Stimulated activated CD4-positive, alpha-beta T cell treated with anti-CD3 and anti-CD28 coated beads, Interleukin-12 subunit alpha, Interleukin-12 subunit beta, amount 100 ng/mL, for 24 hours (primary cell): ENCODE measurements around the gene ITK.

Experiments used
- DNase-seq, 2 experiments: peaks; one replicate each; pipeline ENCODE4 v3.0.0-alpha.2; 2020; ENCODE audit warnings: low read depth in 2 of 2

ITK gene

DNA sequence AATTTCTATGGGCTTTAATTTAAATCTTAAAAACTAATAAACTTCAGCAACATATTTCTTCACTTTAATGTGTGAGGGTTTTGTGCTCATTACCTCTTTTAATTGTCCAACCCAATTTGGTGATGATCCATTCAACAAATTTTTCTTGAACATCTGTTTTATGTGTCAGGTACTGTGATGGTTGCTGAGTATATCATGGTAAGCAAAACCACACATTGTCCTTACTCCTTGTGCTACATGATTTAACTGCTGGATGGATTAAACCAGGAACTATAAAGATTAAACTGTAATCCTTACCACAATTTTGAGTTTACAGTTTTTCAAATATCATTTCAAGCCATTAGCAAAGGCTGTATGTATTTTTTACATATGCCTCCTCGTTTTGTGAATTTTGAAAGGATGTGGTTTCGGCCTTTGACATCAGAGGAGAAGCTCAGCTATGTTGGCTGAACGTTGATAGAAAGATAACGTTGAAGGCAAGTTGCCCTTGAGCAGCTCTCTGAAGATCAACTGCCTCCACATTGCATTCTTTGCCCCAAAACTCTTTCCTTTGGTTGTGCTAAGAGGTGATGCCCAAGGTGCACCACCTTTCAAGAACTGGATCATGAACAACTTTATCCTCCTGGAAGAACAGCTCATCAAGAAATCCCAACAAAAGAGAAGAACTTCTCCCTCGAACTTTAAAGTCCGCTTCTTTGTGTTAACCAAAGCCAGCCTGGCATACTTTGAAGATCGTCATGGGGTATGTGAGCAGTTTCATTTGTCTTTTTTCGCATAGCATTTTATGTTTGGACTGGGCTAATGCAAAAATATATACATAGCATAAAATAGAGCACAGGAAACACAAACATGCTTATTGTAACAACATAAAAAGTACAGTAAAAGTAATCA, at the start of gene ITK:
Gene ITK, plus strand, starts transcription at position 467 of the 891 bp plus-strand sequence. Its CDS starts 138 bp downstream, at position 605.
- DNase-seq, result no peak

DNA sequence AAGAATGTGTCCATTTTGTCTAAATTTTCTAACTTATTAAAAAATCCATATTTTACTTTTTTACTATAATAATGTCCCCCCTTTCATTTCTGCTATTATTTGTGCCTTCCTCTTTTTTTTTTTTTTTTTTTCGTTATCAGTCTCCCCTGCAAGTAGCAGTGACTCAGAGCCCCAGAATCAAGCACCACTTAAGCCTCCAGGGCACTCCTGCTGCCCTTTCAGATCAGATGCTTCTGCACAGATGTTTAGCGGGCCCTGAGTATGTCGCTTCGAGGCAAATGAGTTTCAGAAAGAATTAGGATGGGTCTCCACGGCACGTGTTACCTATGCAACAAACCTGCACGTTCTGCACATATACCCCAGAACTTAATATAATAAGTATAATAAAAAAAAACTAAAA, 49.7 kb upstream of the ITK start:
- no peak for DNase-seq

DNA sequence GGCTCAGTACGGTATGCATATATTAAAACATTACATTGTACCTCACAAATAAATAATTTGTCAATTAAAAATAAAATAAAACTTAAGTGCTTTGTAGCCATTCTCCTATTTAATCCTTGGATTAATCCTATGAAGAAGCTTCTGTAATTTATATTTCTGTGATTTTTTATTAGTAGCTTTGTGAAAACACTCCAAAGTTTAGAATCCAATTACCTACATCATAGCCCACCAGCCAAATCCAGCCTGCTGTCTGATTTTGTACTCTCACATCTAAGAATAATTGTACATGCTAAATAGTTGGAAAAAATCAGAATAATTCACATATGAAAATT, 48.4 kb upstream of the ITK start:
- DNase-seq, result no peak

DNA sequence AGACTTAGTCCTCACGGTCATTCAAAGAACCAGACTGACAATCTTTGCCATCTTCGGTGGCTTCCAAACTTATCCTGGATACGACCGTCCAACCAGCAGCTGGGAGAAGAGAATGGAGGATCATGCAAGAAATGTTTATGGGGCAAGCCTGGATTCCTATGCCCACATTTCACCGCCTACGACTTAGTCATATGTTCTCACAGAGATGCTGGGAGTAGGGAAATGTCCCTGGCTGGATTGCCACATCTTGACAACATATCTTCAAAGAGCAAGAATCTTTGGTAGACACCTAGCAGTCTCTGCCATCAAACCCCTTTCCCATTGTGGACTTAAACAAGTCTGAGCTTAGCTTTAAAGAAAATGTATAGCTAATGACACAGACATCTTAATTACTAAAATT, 42.9 kb upstream of the ITK start:
- no peak for DNase-seq

DNA sequence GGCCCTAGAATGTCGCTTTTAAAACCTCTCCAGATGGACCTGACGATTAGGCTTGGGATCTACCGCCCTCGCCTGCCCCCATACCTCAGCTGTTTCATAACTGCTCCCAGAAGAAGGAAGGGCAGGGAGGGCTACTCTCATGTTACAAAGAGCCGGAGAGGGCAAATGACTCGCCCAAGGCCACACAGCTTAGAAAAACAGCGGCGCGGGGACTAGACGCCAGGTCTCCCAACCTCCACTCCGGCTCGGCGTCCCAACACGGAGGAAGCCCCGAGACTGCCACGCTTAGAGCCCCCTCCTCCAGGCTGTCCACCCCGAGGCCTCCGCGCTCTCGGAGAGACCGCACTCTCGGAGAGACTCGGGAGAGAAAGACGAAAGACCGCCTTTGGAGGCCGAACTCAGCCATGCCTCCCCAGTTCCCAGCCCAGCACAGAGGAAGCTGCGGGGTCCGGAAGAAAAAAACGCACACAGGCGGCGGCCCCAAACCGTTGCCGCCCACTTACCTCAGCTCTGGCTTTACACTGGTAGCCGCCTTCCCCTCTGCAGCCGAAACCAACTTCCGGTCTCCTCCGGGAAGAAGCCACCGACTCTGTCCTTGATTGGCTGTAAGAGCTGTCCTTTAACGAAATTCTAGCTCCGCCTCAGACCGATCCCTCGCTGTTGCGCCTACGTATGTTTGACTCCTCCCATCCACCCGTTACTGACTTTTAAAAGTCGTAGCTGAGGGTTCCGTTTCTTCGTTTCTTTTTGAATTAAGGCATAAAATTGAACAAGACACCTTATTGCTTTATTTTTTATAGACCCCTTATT, 38.1 kb upstream of the ITK start, which contains the start of gene MED7:
Gene MED7, minus strand, starts transcription at position 549 of the 810 bp plus-strand sequence. CDS start 3,434 bp downstream, outside the sequence.
- DNase-seq, result peak; percentile 81 to 86

DNA sequence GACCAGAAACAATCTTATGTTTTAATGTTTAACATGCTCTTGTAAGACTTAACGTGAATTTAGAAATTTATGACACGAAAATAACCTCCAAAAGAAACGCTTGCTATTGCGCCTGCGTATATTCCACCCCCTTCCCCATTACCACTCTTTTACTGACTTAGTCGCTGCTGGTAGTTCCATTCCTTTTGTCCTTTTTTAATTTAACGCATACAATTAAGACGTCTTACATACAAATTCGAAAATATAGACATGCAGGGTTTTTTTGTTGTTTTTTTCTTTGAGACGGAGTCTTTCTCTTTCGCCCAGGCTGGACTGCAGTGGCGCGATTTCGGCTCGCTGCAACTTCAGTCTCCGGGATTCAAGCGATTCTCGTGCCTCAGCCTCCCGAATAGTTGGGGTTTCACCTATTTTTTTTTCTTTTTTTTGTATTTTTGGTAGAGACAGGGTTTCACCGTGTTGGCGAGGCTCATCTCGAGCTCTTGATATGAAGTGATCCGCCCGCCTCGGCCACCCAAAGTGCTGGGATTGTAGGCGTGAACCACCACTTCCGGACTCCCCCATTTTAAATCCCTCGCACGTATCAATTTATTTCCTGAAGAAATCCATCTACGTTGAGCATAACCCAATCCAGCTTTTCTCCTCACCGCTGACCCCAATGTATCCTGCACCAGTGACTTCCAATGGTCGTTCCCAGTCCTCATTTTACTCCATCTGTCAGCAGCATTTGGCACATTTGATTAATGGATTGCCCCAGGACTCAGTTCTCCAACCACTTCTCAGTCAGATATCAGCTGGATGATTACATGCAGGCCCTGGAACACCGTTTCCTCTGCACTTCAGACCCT, 37.3 kb upstream of the ITK start:
- DNase-seq, result peak in 1 of 2 experiments; percentile 54

DNA sequence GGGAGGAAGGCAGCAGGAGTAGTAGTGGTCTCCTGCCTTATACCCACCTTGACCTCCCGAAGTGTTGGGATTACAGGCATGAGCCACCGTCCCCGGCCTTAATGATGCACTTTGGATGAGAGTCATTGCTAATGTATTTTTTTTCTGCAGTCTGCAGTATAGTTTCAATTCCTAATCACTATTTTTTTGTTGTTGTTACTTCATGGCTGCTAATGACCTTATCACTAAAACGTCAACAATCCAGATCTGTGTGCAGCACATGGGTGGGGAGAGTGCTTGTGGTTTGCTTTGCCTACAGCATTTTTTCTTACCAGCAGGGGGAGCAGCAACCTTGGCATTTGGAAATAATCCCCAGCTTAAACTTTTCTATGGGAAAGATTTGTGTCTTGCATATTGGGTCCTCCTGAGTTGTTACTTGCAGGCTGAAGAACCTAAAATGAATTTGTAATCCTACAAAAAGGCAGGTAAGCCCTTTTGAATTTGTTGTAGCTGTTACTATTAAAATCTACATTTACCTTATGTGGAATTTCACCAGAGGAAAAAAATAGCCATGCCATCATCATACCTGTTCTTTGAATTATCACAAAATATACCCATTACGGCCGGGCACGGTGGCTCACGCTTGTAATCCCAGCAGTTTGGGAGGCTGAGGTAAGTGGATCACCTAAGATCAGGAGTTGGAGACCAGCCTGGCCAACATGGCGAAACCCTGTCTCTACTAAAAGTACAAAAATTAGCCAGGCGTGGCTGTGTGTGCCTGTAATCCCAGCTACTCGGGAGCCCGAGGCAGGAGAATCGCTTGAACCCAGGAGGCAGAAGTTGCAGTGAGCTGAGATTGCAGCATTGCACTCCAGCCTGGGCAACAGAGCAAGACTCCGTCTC, 31.7 kb upstream of the ITK start:
- DNase-seq, result peak; percentile 65 to 80

DNA sequence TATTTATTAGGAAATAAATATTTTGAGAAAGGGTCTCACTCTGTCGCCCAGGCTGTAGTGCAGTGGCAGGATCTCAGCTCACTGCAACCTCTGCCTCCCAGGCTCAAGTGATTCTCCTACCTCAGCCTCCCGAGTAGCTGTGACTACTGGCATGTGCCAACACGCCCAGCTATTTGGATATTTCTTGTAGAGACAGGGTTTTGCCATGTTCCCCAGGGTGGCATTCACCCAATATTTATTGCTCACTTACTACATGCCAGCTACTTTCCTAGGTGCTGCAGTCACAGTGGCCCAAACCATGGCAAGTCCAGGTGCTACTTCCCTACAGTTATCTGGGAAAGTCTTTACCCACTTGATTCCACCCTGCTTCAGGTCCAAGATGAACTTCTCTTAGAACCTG, 29.6 kb upstream of the ITK start:
- no peak for DNase-seq

DNA sequence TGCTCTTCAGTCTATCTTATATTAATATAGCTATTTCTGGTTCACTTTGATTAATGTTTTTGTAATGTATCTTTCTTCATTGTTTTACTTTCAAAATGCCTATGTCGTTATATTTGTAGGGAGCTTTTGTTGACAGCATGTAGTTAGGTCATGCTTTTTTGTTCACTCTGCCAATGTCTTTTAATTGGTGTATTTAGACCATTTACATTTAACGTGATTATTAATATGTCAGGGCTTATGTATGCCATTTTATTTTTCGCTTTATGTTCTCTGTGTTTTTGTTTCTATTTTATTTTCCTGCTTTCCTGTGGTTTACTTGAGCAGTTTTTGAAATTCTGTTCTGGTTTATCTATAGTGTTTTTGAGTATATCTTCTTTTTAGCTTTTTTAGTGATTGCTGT, 25.3 kb upstream of the ITK start:
- DNase-seq, result no peak

DNA sequence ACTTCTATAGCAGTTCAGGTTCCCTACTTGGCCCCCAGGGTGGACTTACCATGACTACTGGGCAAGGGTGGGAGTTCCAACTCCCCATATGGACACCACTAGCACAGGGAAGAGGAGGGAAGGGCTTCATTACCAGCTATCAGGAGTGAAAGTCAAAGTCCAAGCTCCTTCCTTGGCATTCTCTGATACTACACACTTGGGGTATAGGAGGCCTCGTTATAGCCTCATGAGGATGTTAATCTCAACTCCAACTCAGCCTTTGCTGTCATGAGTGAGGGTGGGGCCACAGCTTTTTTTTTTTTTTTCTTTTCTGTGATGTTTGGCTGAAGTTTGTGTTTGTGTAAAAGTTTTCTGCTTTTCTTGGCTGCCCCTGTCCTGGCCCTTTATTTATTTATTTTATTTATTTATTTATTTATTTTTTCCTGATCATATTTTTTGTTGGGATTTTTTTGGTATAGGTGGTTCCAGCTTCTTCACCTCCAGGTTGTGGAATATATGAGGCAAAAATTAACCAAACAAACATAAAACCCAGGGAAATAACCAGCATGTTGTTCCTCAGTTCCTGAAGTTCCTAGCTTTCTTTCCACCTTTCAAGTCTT, 23.2 kb upstream of the ITK start:
- DNase-seq, result no peak

DNA sequence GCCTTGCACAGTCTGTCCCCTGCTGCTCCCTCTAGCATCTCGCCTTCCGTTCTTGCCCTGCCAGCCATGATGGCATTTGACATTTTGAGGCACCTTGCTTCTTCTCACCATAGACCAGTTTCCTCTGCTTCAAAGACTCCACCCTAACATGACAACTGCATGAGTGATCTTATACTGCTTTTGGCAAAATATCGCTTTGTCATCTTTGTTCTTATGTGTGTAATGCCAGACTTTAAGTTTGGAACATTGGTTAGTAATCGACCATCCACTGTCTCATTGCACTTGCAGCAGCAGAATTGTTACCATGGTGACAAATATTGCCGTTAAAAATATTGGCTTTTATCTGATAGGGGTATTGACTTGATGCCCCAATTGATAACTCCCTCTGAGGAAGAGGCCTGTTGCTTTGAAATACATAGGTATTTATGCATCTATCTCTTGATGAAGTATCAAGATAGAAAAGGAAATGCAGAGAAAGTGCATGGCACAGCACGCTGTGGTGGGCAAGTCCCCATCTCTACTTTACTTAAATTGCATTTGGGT, 21.4 kb upstream of the ITK start:
- DNase-seq, result no peak

DNA sequence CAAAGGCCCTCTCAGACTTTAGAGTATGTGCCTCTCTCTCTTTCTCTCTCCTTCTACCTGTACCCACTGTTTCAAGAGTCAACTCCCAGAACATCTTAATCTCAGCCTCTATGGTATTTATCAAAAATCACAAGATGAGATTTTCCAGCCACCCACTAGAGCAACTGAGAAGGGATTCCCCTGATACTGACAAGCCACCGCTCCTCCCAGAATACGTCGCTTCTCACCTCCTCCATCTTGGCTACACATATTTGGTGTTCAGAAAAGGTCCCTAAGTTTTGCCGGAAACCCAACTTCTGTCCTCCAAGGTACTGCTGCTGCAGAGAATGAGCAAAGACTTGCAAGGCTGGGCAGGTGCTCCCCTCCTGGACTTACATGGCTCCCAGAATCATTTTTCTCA, 20.6 kb upstream of the ITK start:
- no peak for DNase-seq

DNA sequence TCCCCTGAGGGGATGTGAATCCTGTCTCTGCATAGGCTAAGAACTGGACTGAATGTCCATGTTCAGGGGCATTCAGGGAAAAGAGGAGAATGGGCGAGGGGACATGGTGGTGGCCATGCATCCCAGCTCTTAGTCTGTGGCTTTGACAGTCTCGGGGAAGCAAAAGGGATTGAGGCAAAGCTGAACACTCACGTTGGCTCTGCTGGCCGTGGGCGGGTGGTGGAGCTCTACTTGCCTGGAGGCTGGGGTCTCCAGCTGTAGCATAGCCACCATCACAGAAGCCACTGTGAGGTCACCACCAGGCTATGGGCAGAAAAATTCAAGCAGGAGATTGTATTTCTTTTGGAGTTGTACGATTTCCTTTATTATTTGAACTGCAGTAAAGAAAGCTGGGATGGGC, 18.6 kb upstream of the ITK start:
- DNase-seq, result no peak

DNA sequence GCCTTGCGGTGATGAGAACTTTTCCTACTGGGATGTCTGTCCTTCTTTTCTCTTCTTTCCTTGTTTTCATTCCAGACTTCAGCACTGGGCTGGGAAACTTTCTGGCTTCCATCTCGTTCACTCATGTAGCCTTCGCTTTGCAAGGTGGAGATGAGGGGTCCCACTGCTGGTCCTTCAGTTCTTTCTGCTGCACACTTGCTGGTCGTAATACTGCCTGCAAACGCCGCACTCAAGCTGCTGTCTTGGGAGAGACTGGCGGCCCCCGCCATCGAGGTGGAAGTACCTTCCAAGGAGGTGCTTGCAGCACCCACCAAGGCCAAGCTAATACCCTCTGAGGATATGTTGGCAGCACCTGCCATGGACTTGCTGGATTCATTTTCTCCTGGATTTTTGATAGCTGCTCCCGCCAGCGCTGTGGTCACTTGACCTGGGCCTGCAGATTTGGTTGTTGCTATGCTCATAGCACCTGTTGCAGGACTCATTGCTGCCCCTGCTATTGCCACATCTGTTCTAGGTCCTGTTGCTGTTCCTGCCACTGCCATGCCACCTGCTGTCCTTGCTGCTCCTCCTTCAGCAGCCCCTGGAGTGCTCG, 17.6 kb upstream of the ITK start:
- DNase-seq, result no peak

DNA sequence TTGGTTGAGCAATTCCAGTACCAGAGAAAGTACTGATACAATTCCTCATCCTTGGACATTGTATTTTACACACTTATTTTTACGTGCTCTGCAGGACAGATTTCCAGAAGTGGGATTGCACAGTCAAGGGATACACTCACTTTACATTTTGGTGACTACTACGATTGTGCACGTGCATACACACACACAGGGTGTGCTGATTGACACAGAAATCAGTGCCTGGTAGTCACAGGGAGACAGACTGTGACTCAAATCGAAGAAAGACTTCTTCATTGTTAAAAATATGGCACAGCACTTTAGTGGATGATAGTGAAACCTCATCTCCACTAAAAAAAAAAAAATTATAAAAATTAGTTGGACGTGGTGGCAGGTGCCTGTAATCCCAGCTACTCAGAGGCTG, 16.1 kb upstream of the ITK start:
- no peak for DNase-seq

DNA sequence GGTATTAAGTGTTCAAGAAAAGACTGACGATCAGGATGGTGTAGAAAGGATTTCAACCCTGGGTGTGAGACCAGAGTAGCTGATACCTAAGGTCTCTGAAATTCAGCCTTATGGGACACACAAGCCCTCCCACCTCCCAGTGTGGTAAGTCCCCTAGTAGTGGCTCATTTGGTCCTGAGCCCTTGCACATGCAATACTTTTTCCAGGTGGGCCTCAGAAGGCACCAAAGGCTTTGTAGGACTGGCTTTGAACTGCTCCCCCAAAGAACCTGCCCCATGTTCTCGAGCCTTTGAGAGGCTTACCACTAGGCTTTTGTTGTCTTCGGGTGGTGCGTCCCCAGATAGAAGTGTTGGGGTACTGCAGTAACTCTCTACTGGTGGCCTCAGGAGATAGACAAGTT, 15.4 kb upstream of the ITK start:
- DNase-seq, result no peak

DNA sequence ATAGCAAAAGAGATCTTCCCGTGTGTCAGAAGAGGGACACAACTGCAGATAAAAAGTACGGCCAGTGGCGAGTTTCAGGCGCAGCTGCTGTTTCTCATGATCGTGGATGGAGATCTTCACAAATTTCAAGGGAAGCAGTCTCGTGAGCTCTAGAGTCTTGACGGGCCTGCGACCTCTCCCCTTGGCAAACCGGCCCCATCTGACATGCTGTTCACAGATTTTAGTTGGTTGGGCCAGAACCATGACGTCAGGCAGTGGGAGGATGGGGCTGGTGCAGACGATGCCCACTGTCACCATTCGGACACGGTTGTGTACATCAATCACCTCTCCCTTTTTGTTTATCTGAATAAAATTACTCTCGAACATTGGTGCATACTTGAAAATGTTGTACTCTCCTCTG, 15.0 kb upstream of the ITK start:
- DNase-seq, result no peak

DNA sequence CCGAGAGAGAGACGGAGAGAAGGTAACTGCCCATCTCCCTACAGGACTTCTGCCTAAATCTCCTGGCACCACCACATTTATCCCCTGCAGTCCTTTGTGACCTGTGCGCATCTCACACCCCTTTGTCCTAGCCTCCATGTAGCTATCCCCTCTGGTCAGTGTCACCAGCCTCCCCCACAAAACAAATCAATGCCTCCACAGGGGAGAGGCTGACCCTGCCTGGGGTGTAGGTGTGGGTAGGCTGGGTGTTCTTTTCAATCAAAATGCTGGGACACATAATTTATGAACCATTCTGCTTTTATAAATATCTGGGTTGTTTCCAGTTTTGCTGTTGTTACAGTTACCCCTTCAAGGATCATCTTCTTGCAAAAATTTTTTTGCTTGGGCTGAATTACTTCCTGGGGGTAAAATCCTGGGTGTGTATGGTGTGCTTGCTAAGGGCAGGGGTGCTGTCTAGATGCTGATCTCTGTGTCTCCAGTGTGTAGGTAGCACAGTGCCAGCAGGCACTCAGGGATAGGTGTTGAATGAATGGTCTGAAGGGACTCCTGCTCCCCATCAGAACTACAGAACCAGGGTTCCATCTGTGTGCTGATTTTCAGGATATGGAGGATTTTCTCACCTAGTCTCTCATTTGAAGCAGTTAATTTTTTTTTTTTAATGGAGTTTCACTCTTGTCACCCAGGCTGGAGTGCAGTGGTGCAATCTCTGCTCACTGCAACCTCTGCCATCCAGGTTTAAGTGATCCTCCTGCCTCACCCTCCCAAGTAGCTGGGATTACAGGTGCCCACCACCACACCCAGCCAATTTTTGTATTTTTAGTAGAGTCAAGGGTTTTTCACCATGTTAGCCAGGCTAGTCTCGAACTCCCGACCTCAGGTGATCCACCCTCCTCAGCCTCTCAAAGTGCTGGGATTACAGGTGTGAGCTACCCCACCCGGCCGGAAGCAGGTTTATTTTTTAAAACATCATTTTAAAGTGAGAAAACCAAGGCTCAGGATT, 14.1 kb upstream of the ITK start, which contains the start of gene GARIN3:
Gene GARIN3, minus strand, starts transcription at position 51 of the 1,000 bp plus-strand sequence. CDS start 96 bp downstream, outside the sequence.
- DNase-seq, result no peak
